ENCODE measurements around the gene LAMA2. TPM values are rescaled to one million over a fixed set of nuclear protein-coding genes. Genes with fewer than 3 reads are reported as not detected.

Gene LAMA2
- total and polyA plus RNA-seq, 2 donors (not counting 3 experiments of a cell fraction or from before 2014, with no cell fraction given): 0.51 to 0.75 TPM

- H3K79me2 ChIP-seq (ENCODE audit: control insufficient read depth, insufficient read depth, low read length): no peaks in the 10 kb centered on the region
- H3K27ac ChIP-seq (ENCODE audit: insufficient read depth, low read depth, low read length): no peak overlapping the region
- H3K9ac ChIP-seq (replicated peaks; ENCODE audit: extremely low read depth, insufficient read depth, low read length): no peak overlapping the region
- intact Hi-C loops (cut with micrococcal nuclease) (no loop called here), dilution Hi-C loops (cut with MboI; ENCODE audit: extremely low pct_ligation_motif_present, low sequenced_read_pairs) (no loop called here)
- H2AFZ ChIP-seq (ENCODE audit: low read depth, low read length): no peak overlapping the region
- H4K20me1 ChIP-seq (replicated peaks; ENCODE audit: control insufficient read depth, extremely low read depth, insufficient read depth, low read length): no peaks in the 10 kb centered on the region
- DNase-seq (ENCODE audit: low read depth, low spot score): no peak
- H3K4me2 ChIP-seq (ENCODE audit: insufficient read depth, low read length): no peak overlapping the region
- no peak overlapping the region for H3K4me3 ChIP-seq (replicated peaks in 1 of 3; ENCODE audit: insufficient read depth in 1 of 3, low read depth in 1 of 3, low read length in 3 of 3)
- BruUV-seq (replicated peaks): no TSS peak
- FAIRE-seq: no peak
- H3K4me1 ChIP-seq (ENCODE audit: control insufficient read depth, extremely low read depth, insufficient read depth, low read length): no peaks in the 10 kb centered on the region
- TF ChIP-seq JUN (IDR thresholded peaks at IDR 0.05; ENCODE audit: borderline replicate concordance, insufficient read depth, insufficient read length, low read depth) (no peak), MAX (IDR thresholded peaks at IDR 0.05; ENCODE audit: insufficient read depth, insufficient read length) (no peak), CTCF (IDR thresholded peaks at IDR 0.05; ENCODE audit: extremely low read depth in 1 of 2, insufficient read depth in 1 of 2, low read depth in 1 of 2, low read length in 2 of 2) (no peak), POLR2AphosphoS5 (IDR thresholded peaks at IDR 0.05; ENCODE audit: insufficient read depth, low read depth, low read length) (no peak), EZH2 (IDR thresholded peaks at IDR 0.05; ENCODE audit: borderline replicate concordance, low read depth, low read length, severe bottlenecking) (no peak), GATA2 (IDR thresholded peaks at IDR 0.05; ENCODE audit: insufficient read depth, insufficient read length, low read depth, low read length) (no peak), MYC (IDR thresholded peaks at IDR 0.05; ENCODE audit: low read depth, low read length) (no peak), POLR2A (IDR thresholded peaks at IDR 0.05; ENCODE audit: low read depth, low read length) (no peak)
- H3K9me3 ChIP-seq (replicated peaks; ENCODE audit: control insufficient read depth, insufficient read depth, low read length): no peaks in the 10 kb centered on the region
- CTCF ChIA-PET: no interaction called here
- POLR2A ChIA-PET: no interaction called here
- no peaks in the 10 kb centered on the region for H3K9me1 ChIP-seq (replicated peaks; ENCODE audit: control insufficient read depth, extremely low read depth, insufficient read depth, low read length)
- no peaks in the 10 kb centered on the region for H3K36me3 ChIP-seq (ENCODE audit: control insufficient read depth in 2 of 2, extremely low read depth in 1 of 2, insufficient read depth in 2 of 2, low read length in 2 of 2)
- H3K27me3 ChIP-seq (ENCODE audit: control insufficient read depth in 2 of 2, insufficient read depth in 2 of 2, low read length in 2 of 2): no peaks in the 10 kb centered on the region
Observed at GRCh38 chr6:129472239-129472638, 589.3 kb downstream of the LAMA2 start.

All from endothelial cell of umbilical vein (primary cell).